HG02610 (cell line): ENCODE results near the gene KCP.
A peak's percentile ranks its signal among the peaks of the same experiment; 100 is the strongest.
"Not testable (repeated sequence)": the region's sequence is repeated elsewhere in the genome, so short reads cannot be mapped to it uniquely, and the experiment has no call there.

Experiments used
- ATAC-seq: cut with Tn5 transposase; IDR thresholded peaks from one replicate; pipeline ENCODE4 v1.9.1; 2021; ENCODE audit warnings: mild to moderate bottlenecking, moderate library complexity; ENCODE audit not compliant: unreplicated experiment

Gene KCP

DNA sequence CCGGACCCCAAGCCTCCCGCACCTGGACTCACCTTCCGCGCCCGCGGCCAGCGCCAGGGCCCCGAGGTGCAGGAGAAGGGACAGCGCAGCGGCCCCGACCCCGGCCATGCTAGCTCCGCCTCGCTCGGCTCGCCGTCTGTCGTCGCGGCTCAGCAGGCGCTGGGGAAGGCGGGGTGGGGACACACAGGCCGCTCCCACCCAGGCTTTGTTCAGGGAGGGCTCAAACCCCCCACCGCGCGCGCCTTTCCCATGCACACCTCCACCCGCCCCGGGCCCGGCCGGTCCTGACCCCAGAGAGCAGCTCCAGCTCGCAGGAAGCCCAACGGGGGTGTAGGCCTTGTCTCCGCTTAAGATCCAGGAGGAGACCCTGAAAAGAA, at the start of gene KCP:
Gene KCP (minus strand): TSS at position 141 of the 377 bp plus-strand sequence. CDS start 33 bp downstream, at position 108.
- no peak for ATAC-seq

DNA sequence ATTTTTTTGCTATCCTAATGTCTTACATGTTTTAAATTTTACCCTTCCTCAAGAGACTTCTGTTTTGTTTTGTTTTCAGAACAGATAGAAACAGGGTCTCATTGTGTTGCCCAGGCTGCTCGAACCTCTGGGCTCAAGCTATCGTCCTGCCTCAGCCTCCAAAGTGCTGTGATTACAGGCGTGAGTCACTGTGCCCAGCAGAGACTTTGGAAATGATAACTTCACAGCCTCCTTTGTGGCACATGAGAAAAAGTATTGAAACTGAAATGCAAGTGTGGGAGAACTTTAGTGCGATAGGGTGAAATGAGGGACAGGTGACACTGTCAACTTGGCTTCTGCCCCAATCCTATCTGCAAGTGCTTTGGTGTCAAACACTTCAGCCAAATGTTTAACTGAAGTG, 48.8 kb upstream of the KCP start:
- no peak for ATAC-seq

GRCh38 chr7:128955981-128956380, 45.5 kb upstream of the KCP start:
- no peak for ATAC-seq

DNA sequence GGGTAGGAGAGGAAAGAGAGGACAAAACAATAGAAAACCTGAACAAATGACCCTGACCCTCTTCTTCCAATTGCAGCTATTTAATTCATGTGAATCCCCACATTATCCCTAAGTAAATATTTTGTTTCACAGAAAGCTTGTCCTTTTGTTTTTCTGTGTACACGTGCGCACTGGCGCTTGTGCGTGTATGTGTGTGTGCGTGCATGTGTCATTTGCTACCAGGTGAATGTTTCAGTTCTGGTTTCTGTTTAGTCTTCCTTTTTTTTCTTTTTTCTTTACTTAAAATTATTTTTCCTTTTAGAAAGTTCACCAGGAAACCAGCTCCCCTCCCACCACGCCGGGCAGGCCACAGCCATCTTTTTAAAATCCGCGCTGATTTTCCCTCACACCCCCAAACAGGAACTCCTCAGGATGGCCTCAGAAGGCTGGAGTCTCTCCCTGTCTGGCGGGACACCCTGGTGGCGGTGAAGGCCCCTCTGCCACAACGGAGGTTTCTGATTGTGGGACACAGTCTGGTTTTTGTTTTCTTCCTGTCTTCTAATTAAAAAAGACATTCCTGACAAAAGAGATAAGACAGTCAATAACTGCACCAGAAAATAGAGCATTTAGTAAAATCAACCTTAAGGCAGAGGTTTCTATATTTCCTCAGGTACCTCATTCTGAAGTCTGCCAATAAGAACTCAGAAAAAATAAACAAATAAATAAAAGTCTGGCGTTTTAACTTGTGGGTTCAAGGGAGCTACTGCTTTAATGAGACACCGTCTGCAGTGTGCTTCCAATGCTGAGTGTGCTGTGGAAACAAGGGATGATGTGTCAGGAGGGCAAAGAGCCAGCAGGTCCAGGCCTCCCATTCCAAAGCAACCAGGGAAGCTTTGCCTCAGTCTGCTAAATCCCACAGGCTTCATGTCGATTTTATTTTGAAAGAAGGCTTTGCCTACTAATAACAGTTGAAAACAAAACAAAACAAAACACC, 44.6 kb upstream of the KCP start:
- peak; percentile 69 for ATAC-seq

GRCh38 chr7:128954150-128954549, 43.6 kb upstream of the KCP start:
- no peak for ATAC-seq

GRCh38 chr7:128951296-128951695, 40.8 kb upstream of the KCP start:
- ATAC-seq, result no peak

DNA sequence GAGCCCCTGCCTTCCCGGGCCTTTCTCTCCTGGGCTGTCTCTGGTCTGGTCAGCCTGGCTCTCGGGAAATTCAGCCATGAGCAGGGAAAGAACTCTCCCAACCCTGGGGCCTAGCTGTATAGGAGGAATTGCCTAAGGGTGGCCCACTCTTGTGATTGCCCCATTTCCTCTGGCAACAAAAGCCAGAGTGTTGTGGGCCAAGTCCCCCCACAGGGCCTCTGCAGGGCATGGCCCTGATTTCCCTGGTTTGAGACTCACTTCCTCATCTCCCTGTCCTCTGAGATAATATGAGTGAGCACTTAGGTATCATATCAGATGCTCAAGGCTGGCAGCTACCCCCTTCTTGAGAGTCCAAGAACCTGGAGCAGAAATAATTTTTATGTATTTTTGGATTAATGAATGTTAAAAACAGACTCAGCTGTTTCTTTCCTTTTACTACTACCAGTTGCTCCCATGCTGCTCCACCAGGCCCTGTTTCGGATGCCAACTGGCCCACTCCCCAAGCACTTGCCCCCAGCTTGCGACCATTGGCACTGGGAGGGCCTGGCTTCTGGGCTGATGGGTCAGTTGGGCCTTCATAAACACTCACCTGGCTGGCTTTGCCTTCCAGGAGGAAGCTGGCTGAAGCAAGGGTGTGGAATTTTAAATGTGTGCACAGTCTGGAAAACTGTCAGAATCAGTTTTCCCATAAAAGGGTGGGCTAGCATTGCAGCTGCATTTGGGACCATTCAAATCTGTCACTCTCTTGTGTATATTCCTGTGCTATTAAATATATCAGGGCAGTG, 38.7 kb upstream of the KCP start:
- no peak for ATAC-seq

GRCh38 chr7:128948312-128948973, 37.9 kb upstream of the KCP start:
- ATAC-seq, result no peak

DNA sequence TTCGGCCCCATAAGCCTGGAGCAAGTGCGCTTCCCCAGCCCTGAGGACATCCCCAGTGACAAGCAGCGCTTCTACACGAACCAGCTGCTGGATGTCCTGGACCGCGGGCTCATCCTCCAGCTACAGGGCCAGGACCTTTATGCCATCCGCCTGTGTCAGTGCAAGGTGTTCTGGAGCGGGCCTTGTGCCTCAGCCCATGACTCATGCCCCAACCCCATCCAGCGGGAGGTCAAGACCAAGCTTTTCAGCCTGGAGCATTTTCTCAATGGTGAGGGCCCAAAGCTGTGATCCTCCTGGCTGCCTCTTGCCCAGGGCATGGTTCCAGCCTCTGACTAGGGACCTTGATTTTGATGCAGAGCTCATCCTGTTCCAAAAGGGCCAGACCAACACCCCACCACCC, 37.3 kb upstream of the KCP start:
- no peak for ATAC-seq

GRCh38 chr7:128946936-128947830, 36.7 kb upstream of the KCP start:
- ATAC-seq, result no peak

GRCh38 chr7:128945668-128946366, 35.3 kb upstream of the KCP start:
- ATAC-seq, result no peak

- no peak for ATAC-seq
These were observed 34.2 kb upstream of the KCP start for GRCh38 chr7:128944487-128945236.

DNA sequence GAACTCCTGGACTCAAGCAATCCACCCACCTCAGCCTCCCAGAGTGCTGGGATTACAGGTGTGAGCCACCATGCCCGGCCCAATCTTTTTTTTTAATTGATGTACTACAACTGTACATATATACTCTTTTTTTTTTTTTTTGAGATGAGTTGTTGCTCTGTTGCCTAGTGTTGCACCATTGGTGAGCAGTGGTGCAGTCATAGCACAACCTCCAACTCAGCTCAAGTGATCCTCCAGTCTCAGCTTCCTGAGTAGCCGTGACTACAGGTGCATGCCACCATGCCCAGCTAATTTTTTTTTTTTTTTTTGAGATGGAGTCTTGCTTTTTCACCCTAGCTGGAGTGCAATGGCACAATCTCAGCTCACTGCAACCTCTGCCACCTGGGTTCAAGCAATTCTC, 32.7 kb upstream of the KCP start:
- ATAC-seq, result not testable (repeated sequence)

- ATAC-seq, result no peak
These were observed 31.5 kb upstream of the KCP start for GRCh38 chr7:128941946-128942526.

DNA sequence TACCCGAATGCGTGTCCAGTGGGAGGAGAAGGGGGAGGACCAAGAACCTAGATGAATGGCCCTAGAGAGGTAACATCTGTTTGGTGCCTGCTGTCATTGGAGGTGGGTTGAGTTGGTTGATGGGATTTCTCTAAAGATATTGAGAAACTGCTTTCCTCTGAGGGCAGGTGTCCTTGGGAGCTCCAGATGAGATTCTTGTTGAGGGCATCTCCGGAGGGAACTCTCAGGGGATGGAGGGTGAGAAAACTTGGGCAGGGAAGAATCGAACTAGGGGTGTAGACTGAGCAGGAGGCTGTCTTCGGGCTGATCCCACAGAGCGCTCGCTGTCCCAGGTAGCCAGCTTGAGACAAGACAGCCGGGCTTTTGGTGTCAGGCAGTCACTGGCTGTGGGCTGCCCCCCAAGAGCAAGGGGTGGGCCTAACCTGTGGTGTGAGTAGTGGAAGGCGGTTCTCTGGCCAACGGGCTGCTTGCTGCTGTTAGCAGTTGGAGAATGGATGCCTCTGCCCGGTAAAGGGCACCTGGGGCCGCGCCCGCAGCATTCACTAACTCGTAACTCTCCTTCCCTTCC, 30.9 kb upstream of the KCP start:
- no peak for ATAC-seq

DNA sequence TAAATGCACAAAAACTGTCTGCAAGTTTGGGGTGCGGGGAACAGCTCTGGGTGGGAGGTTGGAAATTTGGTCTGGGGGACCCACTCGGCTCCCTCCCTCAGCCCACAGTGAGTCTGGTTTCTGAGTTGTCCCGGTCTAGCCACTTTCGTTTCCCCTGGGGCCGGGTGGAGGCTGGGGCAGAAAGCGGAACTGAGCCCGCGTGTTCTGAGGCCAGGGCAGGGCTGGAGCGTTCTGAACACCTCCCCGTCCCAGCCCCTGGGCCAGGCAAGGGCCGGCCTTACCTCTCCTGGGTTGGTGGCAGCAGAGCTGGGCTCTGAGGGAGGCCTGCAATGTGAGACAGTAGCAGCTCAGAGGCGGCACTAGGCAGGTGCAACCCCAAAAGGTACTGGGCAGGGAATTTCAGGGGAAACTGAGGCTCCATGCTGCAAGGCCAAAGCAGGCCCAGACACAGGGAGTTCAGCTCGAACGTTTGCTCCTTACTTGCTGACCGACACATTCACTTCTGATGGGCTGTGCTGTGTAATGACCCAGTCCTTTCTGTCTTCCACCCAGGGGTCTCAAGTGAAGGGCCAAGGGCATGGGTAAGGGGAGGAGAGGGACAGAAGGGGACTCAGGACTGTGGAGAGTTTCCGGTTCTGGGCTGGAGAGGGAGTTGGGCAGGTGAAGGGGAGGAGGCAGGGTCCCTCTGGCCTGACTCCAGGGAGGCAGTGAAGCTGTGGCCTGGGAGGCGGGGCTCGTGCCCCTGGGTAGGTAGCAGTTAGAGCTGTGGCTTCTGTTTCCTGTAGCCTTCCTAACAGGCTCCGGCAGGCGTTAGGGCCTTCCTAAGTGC, 30.2 kb upstream of the KCP start:
- ATAC-seq, result peak; percentile 49

DNA sequence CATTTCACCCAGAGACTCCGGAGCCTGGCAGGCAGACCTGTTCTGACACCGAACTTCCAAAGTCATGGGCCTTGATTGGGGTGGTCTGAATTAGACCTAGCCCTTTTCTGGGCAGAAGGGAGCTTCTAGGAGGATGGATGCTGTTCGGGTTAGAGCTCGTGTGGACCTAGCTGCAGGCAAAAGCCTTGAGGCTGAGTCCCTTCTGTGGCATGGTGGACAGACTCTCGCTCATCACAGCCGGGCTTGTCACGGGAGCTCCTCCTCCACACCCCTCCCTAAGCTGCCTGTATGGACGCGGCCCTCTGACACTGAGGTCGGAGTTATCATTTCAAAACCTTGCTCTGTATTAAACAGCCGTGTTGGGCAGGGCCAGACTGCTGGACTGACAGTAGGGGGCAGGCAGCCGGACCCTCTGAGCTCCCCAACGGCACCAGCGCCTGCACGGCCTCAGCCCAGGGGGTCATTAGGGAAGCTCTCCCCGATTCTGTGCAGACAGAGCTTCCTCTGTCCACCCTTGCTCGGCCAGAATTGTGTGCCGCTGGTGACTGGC, 29.4 kb upstream of the KCP start:
- peak; percentile 22 for ATAC-seq
